ENCODE data around the gene C1orf21. TPM values are rescaled to one million over a fixed set of nuclear protein-coding genes. Genes with fewer than 3 reads are reported as not detected.

Gene C1orf21
- total RNA-seq, 1 donor: 47.3 TPM

DNA sequence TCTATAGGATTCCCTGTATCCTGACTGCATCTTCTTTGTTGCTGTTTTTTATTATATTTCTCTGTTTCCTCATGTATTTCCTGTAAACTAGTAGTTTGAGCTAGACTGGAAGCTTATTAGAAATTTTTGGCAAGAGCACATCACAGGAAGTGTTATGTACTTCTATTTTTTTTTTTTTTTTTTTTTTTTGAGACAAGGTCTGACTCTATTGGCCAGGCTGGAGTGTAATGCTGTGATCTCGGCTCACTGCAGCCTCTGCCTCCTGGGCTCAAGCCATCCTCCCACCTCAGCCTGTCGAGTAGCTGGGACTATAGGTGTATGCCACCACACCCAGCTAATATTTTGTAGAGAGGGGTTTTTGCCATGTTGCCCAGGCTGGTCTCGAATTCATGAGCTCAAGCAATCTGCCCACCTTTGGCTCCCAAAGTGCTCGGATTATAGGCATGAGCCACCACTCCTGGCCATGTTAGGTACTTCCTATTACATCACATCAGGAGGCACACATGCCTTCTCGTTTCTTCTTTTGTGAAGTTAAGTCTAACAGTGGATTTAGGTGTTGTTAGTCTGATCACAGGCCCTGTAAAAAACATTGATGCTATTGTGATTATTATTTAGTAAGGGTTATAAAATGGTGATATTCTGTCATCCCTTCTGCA lies 12.5 kb downstream of the C1orf21 start:
- DNase-seq (ENCODE audit: low read depth): no peak
- TF ChIP-seq, protein P1, sequence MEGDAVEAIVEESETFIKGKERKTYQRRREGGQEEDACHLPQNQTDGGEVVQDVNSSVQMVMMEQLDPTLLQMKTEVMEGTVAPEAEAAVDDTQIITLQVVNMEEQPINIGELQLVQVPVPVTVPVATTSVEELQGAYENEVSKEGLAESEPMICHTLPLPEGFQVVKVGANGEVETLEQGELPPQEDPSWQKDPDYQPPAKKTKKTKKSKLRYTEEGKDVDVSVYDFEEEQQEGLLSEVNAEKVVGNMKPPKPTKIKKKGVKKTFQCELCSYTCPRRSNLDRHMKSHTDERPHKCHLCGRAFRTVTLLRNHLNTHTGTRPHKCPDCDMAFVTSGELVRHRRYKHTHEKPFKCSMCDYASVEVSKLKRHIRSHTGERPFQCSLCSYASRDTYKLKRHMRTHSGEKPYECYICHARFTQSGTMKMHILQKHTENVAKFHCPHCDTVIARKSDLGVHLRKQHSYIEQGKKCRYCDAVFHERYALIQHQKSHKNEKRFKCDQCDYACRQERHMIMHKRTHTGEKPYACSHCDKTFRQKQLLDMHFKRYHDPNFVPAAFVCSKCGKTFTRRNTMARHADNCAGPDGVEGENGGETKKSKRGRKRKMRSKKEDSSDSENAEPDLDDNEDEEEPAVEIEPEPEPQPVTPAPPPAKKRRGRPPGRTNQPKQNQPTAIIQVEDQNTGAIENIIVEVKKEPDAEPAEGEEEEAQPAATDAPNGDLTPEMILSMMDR (IDR thresholded peaks at IDR 0.05; ENCODE audit: insufficient read depth, low read length): no peak
- no peak overlapping the region for H3K4me3 ChIP-seq (ENCODE audit: low read depth, low read length)

DNA sequence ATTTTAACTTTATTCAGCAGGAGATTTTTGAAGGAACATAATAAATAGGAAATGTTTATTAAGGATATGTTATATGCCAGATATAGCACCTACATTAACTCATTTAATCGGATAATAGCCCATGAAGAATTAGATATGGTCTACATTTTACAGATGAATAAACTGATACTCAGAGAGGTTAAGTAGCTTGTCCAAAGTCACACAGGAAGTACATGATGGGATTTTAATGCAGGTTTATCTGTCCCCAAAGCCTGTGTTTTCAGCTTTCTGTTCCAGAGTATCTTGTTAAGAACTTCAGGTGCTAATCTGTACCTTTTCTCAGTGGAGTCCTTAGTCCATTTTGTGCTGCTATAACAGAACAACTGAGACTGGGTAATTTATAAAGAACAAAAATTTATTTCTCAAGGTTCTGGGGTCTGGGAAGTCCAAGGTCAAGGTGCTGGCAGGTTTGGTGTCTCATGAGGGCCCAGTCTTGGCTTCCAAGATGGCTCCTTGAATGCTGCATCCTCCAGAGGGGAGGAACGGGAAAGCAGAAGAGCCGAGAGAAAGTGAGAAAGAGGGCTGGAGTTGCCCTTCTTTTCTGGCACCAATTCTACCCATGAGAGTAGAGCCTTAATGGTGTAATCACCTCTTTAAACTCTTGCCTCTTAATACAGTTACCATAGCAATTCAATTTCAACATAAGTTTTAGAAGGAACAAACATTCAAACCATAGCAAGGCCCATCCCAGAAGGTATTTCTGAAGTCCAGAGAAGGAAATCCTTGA lies 17.3 kb downstream of the C1orf21 start:
- TF ChIP-seq, protein P1 (IDR thresholded peaks at IDR 0.05; ENCODE audit: insufficient read depth, low read length): no peak
- DNase-seq (ENCODE audit: low read depth): no peak
- H3K4me3 ChIP-seq (ENCODE audit: low read depth, low read length): no peak overlapping the region

DNA sequence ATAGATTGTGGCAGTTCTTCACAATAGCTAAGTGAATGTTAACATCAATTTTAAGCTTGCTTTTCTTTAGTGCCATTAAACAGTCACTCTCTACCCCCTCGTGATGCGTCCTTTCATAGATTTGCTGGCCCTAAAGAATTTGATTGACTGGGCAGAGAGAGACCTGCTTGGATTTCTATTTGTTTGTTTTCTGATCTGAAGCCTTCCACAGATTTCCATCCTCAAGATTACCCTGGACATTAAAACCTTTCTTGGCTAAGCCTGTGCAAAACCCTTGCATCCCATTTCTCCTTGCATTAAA lies 17.8 kb downstream of the C1orf21 start:
- H3K4me3 ChIP-seq (ENCODE audit: low read depth, low read length): no peak overlapping the region
- no peak for DNase-seq (ENCODE audit: low read depth)
- TF ChIP-seq, protein P1 (IDR thresholded peaks at IDR 0.05; ENCODE audit: insufficient read depth, low read length): no peak

DNA sequence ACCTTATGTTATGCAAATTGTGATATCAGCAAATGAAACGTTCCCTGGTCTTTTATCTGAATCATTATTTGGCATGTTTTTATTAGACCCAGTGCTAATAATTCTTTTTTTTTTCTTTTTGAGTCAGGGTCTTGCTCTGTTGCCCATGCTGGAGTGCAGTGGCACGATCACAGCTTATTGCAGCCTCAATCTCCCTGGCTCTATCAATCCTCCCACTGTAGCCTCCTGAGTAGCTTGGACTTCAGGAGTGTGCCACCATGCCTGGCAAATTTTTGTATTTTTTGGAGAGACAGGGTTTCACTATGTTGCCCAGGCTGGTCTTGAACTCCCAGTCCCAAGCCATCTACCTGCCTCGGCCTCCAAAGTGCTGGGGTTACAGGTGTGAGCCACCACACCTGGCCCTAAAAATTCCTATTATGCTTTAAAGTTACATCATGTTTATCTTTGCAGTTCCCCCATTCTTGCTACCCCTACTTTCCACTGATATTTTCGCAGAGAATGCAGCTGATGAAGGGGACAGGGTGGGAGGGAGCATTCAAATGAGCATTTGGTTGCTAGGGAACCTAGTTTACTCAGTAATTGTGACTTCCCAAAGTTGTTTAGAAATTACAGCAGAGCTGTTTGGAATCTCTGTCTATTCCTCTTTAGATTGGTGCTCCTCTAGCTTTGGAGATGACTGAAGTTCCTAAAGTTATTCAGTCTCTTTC lies 18.4 kb downstream of the C1orf21 start:
- DNase-seq (ENCODE audit: low read depth): no peak
- TF ChIP-seq, protein P1 (IDR thresholded peaks at IDR 0.05; ENCODE audit: insufficient read depth, low read length): no peak
- H3K4me3 ChIP-seq (ENCODE audit: low read depth, low read length): no peak overlapping the region

DNA sequence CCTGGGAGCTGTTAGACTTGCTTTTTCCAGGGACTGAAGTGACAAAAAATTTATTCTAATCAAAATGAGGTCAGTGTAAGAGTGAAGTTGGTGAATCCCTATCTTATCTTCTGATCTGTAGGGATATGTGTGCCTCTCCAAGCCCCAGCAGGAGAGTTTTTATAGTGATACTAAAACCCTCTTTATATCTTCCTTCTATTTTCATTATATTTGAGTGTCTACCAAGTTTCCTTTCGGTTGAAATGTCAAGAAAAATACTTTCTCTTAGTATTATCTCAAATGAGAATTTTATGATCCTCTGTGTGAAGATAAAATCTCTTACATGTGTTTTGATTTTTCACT lies 18.9 kb downstream of the C1orf21 start:
- H3K4me3 ChIP-seq (ENCODE audit: low read depth, low read length): no peak overlapping the region
- TF ChIP-seq, protein P1 (IDR thresholded peaks at IDR 0.05; ENCODE audit: insufficient read depth, low read length): no peak
- DNase-seq (ENCODE audit: low read depth): no peak

DNA sequence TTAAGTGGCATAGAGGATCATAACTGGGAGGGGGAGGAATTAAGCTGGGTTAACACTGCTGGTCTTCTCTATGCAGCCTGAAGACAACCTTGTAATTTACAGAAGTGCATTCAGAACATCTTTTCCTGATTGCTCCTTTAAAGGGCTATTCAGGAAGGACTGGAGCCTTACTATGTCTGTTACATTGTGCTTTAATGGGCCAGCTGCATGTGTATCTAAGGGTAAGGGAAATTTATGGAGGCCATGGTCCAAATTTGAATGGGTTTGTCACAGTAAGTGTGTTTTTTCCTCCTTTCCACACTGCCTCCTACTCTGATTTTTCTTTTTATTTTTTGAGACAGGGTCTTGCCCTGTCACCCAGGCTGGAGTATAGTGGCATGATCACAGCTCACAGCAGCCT lies 19.6 kb downstream of the C1orf21 start:
- H3K4me3 ChIP-seq (ENCODE audit: low read depth, low read length): no peak overlapping the region
- TF ChIP-seq, protein P1 (IDR thresholded peaks at IDR 0.05; ENCODE audit: insufficient read depth, low read length): no peak
- no peak for DNase-seq (ENCODE audit: low read depth)

Data from fibroblast of the aortic adventitia (primary cell).